Skin epidermis (tissue), 12 donors: Measurements from ENCODE around the gene DAZL.

Experiments used
- H3K27ac ChIP-seq, 21 experiments: fragments of 200-600 bp; sonication (generic) in 11 of 21; one replicate each; pipeline ENCODE4 v1.5.0; 2020; ENCODE audit warnings: mild to moderate bottlenecking in 3 of 21, inconsistent platforms in 2 of 21, moderate library complexity in 2 of 21
- H3K4me3 ChIP-seq, 7 experiments: fragments of 200-600 bp; sonication (generic) in 2 of 7; one replicate each; pipeline ENCODE4 v1.5.0; 2020; ENCODE audit warnings: inconsistent platforms in 2 of 7, mild to moderate bottlenecking in 2 of 7, moderate library complexity in 1 of 7

DAZL gene

GRCh38 chr3:16547561-16548357 lies 57.5 kb downstream of the DAZL start:
- H3K27ac ChIP-seq = no peak overlapping the region
- H3K4me3 ChIP-seq = no peak overlapping the region

- H3K4me3 ChIP-seq = no peak overlapping the region
- H3K27ac ChIP-seq = peak overlapping the region in 3 of 21 experiments; percentile 15 to 54 (median 22)
These were observed 58.8 kb downstream of the DAZL start for GRCh38 chr3:16546186-16547010.

GRCh38 chr3:16545413-16546185 lies 59.6 kb downstream of the DAZL start:
- Histone ChIP-seq H3K4me3 (no peak overlapping the region), H3K27ac (peak overlapping the region in 2 of 21 experiments; percentile 54 to 57)

GRCh38 chr3:16543242-16543864 lies 61.9 kb downstream of the DAZL start:
- Histone ChIP-seq H3K27ac (no peak overlapping the region), H3K4me3 (no peak overlapping the region)

GRCh38 chr3:16538507-16538906 lies 66.7 kb downstream of the DAZL start:
- no peak overlapping the region for H3K27ac ChIP-seq
- H3K4me3 ChIP-seq = no peak overlapping the region

- Histone ChIP-seq H3K27ac (no peak overlapping the region), H3K4me3 (no peak overlapping the region)
These were observed 68.2 kb downstream of the DAZL start for GRCh38 chr3:16536996-16537395.
